Liver (tissue), 3 donors: Measurements from ENCODE around the gene LMBRD2.

Experiments used
- ATF3 ChIP-seq: IDR thresholded peaks from 2 replicates; pipeline ENCODE4 v1.6.1; 2016; ENCODE audit warnings: antibody characterized with exemption
- CTCF ChIP-seq: fragments of 150-350 bp; IDR thresholded peaks from 2 replicates; pipeline ENCODE4 v1.5.1; 2017; ENCODE audit warnings: improper control_type of control experiment, low read depth, low read length; ENCODE audit not compliant: missing input control
- GABPA ChIP-seq, 2 donors: IDR thresholded peaks in 1 of 2; conservative IDR thresholded peaks in 1 of 2; 2 replicates each; pipeline ENCODE4 v1.6.1; 2016; ENCODE audit warnings: antibody characterized with exemption in 2 of 2, mild to moderate bottlenecking in 1 of 2, moderate library complexity in 1 of 2
- JUND ChIP-seq, 2 donors: IDR thresholded peaks; 2 replicates each; pipeline ENCODE4 v1.6.1; 2016; ENCODE audit warnings: antibody characterized with exemption in 2 of 2
- MAX ChIP-seq: IDR thresholded peaks from 2 replicates; pipeline ENCODE4 v1.6.1; 2016; ENCODE audit warnings: antibody characterized with exemption
- REST ChIP-seq: IDR thresholded peaks from 2 replicates; pipeline ENCODE4 v1.6.1; 2016; ENCODE audit warnings: antibody characterized with exemption, mild to moderate bottlenecking
- TAF1 ChIP-seq: conservative IDR thresholded peaks from 2 replicates; pipeline ENCODE4 v1.6.1; 2016; ENCODE audit warnings: antibody characterized with exemption, mild to moderate bottlenecking
- YY1 ChIP-seq: IDR thresholded peaks from 2 replicates; pipeline ENCODE4 v1.6.1; 2016; ENCODE audit warnings: antibody characterized with exemption, mild to moderate bottlenecking
- ZBTB33 ChIP-seq: IDR thresholded peaks from 2 replicates; pipeline ENCODE4 v1.6.1; 2016; ENCODE audit warnings: antibody characterized with exemption
- donor health status: healthy.
- donor health status: healthy.

- TF ChIP-seq ZBTB33 = peak; percentile 87
- no peak for TF ChIP-seq CTCF
- peak; percentile 72 for TF ChIP-seq MAX
- TF ChIP-seq ATF3 = peak; percentile 40
- peak; percentile 52 for TF ChIP-seq YY1
- no peak for TF ChIP-seq GABPA (IDR thresholded peaks at IDR 0.05 in 1 of 2, conservative IDR thresholded peaks at IDR 0.05 in 1 of 2)
- no peak for TF ChIP-seq TAF1
- TF ChIP-seq JUND (IDR thresholded peaks at IDR 0.05) = peak; percentile 78 to 86
- TF ChIP-seq REST = peak; percentile 83
These were observed 29.1 kb upstream of the LMBRD2 start for GRCh38 chr5:36180556-36181350.
